Measurements from ENCODE around the gene UBE2I.
"Not testable (repeated sequence)": the region's sequence is repeated elsewhere in the genome, so short reads cannot be mapped to it uniquely, and the experiment has no call there.

GRCh38 chr16:1296688-1297017, 12.8 kb upstream of the UBE2I start:
- TF ChIP-seq YY1 (IDR thresholded peaks at IDR 0.05; ENCODE audit: insufficient read depth, insufficient read length); ZNF274 (IDR thresholded peaks at IDR 0.05; ENCODE audit: low read depth, low read length): not testable (repeated sequence)
